Activated CD4-positive, alpha-beta T cell treated with anti-CD3 and anti-CD28 coated beads for 1 hour (primary cell): ENCODE results near the gene NT5C2.
"Not testable (repeated sequence)": the region's sequence is repeated elsewhere in the genome, so short reads cannot be mapped to it uniquely, and the experiment has no call there.

Source experiments
- DNase-seq: peaks from one replicate; pipeline ENCODE4 v3.0.0-alpha.2; 2020

The NT5C2 gene

DNA sequence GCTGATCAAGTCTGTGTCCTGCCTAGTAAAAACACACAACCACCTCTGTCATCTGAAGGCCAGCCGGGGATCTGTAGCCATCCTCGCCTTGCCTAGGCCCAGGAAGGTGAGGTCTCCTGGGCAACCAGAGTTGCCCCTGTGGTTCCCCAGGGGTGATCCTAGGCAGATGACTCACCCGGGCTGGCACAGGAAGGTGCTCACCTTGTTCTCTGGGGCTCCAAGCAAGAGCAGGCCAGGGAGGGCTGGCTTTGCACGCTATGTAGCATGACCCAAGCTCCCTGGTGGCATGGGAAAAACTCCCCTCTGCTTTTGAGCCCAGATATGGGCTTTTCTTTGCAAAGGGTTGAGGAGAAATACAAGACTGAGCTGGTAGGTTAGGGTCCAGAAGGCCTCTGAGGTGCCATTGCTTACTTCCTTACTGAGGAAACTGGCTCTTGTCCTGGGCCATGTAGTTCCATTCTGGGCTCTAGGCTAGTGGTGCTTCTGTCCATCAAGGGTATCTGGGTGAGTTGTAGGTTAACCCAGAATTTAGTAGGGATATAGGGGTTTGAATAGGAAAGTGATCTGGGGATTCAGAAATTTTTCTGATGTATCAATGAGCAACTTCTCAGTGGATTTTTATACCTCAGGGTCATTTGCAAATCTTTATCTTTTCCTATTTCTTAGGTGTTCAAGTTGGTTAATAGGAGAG is 112.0 kb downstream of the NT5C2 start:
- no peak for DNase-seq

DNA sequence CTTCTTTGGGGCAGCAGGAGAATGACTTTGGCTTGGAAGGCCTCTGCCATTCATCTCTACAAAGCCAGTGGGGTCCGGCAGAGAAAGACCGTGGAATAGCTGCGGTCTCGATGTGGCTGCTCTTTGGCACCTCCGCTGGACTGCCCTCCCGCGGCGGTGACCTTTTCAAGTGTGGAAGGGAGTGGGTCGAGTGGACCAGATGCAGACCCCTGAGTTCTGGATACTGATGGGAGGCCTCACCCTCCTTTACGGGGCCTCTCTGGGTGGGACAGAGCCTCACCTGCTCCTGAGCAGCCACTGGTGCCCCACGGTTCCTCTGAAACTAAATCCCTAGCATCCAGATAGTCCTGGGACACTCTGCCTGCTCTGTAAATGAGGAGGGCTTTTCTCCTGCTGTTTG is 113.1 kb downstream of the NT5C2 start:
- no peak for DNase-seq

DNA sequence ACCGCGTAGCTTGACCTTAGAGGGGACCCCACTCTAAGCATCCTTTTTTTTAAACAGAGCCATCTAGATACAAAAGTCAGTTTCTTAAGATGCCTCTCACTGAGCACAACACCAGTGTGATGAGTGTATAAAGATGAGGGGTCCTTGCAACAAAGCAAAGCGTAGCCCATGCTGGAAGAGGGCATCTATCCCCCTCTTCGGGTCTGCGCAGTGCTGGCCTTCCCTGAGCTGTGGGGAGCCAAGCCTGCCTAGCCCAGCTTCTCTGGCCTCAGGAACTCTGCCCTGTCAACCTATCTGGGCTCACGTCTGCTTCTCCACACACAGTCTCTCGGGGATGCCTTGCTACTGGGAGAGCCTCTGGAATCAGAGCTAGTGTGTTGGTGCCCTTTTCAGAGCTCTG is 114.0 kb downstream of the NT5C2 start:
- DNase-seq = no peak

DNA sequence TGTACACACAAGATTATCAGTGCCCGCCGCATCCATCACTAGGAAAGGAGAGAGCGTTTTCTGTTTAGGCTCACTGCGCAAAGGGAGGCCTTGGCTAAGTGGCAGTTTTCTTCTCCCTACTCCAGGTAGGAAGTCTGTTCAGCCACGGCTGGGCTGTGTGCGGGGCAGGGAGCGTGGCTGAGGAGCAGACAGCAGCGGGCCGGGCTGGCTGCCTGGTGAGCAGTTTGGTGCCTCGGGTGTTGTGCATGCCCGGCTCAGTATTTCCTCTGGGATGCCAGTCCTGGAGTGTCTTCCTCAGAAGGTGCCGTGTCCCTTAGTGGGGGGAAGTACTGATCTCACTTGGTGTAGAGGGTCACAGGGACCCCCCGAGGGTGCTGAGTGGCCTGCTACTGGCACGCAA is 114.4 kb downstream of the NT5C2 start:
- no peak for DNase-seq

DNA sequence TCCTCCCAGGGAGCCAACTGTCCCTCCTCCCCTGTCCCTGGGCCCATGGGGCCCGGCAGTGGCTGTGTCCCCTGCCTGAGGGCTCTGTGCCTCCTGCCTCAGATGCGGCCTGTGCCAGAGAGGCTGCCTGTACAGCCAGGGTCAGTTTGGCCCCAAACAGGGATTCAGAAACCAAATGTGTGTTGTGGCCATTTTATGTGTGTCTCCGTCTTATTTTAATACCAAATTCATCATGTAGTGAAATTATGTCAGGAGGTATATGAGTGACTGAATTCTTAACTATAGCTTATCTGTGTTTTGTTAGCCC is 114.8 kb downstream of the NT5C2 start:
- DNase-seq = no peak

DNA sequence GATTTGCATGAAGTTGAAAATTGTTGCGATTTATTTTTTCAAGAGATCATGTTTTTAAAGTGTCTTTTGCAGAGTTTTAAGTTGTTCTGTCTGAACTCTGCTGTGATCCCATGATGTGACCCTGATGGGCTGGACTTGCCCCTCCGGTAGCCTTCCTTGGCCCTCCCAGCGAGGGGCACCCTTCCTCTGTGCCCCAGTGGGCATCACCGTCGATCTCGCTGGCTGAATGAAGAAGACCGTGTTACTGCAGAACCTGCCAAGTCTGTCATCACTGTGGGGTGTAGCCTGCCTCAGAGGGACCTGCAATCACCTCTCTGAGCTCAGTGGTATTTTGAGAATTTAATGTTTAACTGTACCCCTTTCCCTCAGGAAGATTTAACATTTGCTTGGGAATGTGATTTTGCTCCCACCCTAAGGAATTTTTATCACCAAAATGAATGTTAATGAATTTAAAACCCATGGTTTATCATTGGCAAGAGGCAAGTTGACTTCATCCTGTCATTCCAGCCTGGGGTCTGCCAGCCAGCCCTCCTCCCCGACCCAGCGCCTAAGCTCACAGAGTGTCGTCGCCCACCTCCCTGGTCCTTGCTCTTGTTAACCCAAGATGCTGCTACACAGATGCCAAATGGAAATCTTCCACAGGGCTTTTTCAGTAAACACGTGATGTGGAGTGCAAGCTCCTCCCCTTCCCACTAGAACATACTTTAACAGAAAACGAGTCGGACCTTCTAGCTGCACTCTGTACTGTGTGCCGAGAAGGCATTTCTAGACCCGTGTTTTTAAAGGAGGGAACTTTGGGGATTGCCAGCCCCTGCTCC is 115.4 kb downstream of the NT5C2 start:
- DNase-seq = no peak

DNA sequence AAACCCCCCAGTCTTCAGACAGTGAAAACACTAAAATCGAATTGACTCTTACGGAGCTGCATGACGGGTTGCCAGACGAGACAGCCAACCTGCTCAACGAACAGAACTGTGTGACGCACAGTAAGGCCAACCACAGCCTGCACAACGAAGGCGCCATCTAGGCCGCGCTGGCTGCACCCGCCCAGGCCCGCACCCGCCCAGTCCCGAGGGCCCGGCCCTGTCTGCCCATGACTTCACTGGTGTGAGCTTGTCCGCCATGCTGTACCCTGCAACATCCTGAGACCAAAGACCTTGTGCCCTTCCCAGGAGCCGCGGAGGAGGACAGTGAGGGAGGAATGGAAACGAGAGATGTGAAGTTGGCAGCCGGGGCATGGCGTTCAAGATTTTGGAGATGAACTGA is 116.1 kb downstream of the NT5C2 start:
- no peak for DNase-seq

DNA sequence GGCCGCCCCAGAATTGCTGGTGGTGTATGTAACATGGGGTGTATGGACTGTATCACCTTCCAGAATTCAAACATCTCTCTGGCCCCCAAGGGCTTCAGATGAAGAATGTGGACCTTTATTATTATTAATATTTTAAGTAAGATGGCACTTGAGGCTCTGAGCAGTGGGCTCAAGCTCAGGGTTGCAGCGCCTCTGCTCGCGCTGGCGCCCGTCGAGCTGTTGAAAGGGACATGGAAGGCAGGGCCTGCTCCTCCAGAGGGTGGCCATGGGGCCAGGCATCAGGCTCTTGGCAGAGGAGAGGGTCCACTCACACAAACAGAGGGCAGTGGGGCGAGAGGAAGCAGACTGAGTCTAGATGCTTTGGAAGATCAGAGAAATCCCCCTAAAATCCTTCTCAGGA is 120.2 kb downstream of the NT5C2 start:
- DNase-seq = no peak

DNA sequence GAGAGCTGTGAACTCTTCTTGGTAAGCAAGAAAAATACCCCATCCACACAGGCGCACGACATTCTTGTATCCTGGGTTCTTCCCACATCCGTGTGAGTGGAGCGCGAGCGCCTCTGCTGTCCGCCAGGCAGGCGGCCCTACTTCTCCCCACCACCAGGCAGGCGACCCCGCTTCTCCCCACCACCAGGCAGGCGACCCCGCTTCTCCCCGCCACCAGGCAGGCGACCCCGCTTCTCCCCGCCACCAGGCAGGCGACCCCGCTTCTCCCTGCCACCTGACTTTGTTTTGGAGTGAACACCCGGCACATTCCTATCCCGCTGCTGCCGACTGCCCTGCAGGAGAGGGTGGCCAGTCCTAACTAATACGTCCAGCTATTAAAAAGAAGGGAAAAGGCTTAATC is 120.8 kb downstream of the NT5C2 start:
- no peak for DNase-seq

DNA sequence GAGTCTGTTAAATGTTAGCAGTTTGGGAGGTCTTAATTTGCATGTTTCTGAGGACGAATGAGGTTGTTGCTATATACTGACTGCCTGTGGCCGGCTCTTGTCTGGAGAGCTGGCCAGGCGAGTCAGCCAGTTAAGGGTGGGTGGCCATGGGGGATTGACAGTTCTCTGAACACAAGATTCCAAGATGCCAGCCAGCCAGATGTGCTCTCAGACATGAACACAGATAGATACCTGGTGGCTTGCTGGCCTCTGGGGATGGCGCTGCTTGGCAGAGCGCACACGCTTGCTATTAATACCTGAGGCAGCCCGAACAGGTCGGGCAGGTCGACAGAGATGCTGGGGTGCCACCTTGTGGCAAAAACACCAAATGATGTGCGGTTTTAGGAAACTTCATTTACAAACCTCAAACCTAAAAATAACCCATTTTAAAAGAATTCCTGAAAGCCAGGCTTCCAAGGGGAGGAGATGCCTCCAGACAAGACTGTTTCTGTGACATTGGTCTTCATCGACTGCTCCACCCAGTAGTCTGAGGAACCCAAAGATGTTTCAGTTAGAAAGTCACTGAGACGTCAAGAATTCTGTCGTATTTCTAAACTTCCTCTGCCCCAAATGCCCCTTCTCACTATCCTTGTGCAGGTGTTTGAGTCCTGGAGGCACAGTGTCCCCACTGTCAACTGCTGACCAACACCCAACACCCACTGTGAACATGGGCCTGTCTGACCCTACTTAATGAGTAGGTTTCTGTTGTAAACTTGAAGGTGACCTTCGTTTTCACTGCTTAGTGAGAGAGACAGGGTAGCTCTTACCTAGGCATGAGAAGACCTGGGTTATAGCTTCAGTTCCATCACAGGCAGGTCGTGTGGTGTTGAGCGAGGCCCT is 123.4 kb downstream of the NT5C2 start:
- DNase-seq = peak; percentile 53

DNA sequence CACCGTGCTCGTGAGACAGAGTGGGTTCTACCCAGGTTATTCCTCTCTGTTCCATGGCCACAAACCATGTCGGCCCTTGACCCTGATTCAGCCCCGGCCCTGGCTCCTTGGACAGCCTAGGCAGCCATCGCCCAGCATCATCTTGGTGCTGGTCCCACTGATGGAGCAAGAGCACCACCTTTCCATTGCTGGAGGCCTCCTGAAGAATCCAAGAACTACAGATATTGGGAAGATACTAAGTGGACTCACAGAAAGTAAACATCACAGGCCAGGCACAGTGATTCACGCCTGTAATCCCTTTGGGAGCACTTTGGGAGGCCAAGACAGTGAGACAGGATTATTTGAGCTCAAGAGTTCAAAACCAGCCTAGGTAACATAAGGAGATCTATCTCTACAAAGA is 125.1 kb downstream of the NT5C2 start:
- no peak for DNase-seq

DNA sequence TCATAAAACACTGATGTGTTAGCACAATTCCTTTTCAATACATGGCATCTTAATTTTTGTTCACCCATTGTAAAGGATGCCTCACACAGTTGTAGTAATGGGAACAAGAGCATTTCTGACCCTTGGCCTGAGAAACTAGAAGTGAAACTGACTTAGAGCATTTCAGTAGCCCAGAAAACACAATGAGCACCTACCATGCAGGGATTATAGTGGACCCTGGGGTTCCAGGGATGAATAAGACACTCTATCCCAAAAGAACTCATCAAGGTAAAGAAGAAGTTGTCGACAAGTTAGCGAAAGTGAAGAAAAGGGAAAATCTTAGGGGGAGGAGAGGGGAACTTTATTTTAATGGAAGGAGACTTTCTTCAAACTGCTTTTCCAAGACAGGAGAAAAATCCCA is 125.6 kb downstream of the NT5C2 start:
- DNase-seq = no peak

DNA sequence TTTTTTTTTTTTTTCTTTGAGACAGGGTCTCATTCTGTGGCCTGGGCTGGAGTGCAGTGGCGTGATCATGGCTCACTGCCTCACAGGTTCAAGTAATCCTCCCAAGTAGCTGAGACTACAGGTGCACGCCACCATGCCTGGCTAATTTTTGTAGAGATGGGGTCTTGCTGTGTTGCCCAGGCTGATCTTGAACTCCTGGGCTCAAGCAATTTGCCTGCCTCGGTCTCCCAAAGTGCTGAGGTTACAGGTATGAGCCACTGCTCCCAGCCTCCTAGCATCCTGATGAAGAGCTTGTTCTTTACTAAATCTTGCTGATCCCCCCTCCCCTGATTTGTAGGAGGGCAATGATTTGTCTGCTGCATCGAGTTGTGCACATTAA is 126.0 kb downstream of the NT5C2 start:
- DNase-seq = not testable (repeated sequence)

DNA sequence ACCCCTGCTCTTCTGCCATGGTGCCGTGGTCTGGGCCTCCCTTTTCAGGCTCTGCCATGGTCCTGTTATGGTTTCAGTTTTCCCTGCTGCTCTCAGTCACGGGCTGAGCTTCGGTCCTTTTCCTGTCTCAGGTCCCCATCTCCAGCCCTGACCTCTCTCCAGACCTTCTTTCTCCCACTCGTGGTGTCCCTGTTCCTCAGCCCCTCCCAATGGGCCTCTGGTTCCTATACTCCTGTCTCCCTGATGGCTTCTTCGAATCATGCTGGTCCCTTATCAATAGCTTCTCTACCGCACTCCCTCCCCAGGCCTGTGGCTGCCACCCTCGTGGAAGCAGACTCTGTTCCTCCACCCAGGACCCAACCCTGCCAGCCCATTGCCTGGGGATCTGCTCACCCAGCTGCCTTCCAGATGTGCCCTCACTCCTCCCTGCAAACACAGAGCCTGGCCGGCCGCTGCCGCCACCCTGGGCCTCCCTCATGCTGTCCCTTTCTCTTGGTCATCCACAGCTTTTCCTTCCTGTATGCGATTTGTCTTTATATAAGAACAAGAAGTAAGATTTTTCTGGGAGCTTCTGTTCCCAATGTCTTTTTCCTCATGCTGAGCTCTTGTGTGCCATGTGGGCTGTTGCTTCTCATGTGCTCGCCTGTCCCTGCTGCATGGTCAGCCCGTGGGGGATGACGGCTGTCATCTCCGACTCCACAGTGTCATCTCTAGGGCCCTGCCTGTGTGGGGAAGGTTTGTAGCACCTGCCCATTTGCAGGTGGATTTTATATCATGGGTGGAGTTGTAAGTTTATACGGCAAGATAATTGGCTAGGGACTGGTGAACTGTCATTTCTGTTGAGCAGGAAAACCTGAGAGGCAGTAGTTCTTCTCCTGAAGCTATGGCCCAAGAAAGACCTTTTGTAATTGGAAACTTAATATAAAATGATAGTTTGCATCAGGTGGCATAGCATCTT is 126.7 kb downstream of the NT5C2 start:
- no peak for DNase-seq

DNA sequence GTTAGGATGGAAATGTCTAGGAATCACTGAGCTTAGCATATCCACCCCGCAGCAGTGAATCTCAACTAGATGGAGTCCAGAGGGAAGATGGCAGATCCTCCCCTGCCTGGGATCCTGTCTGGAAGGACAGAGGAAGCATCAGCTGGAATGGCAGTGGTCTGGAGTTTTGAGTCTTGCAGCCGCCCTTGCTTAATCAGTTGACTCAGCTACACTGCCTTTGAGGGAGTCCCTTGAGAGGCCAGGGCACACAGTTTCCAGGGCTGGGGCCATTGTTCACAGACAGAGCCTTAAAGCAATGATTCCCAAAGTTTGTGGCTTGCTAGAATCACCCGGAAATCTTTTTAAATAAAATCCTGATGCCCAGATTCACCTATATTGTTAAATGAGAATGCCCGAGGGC is 128.1 kb downstream of the NT5C2 start:
- DNase-seq = no peak

DNA sequence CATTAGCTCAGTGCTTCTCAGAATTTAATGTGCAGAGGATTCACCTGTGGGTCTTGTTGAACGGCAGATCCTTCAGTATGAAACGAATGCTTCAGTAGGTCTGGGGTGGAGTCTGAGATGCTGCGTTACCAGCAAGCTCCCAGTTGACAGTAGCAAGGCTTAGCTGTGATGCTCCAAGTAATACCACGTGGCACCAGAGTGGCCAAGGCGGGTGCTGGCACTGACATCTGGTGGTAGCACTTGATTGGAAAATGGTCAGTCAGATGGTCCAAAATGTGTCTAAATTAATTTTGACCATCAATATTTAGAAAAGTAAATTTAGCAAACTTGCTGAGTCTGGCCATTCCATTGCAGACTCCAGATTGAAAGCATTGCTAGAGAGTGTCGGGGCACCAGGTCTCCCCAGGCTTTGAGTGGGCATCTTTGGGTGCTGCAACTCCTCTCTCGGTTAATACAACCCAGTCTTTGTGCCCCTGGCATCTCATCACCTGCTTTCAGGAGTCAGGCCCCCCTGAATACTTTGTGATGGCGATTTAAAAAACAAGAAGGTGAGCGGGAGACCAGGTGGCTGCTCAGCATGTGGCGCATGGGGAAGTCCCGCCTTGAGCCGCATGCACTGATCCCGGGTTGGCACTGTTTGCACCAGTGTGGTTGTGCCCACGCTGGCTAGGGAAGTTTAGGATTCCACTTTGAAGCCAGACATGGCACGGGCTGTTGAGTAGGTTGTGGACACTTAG is 130.1 kb downstream of the NT5C2 start:
- no peak for DNase-seq

DNA sequence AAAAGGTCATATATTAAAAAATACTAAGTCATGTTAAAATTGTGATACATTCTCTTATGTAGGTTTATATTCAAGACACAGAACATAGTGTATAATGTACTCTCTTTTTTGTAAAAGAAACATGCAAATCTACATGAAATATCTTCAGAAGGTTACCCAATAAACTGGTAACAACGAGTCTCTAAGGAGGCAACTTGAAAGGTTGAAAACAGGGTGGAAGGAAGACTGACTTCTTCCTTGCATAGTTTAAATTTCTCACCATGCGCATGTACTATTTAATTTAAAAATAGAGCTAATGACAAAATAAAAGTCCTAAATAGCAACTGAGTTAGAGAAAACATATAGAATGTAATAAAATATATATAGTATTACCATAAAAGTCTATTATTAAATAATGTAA is 132.5 kb downstream of the NT5C2 start:
- DNase-seq = no peak

DNA sequence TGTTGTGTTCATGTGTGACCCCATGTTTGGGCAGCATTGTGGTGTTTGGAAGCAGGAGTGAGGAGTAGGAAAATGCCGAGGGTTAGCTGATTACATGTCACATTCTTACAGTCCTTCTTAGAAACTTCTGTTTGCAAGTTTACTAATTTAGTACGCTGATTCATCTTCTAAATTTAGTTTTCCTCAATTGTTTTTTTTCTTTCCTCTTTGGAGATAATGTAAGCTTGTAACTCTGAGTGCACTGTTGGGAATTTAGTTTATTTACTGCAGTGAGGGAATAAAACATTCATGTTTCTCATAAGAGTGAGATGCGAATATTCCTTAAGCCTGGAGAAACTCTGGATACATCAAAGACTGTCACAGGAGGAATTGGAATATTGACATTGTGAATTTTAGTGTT is 135.0 kb downstream of the NT5C2 start:
- DNase-seq = no peak

DNA sequence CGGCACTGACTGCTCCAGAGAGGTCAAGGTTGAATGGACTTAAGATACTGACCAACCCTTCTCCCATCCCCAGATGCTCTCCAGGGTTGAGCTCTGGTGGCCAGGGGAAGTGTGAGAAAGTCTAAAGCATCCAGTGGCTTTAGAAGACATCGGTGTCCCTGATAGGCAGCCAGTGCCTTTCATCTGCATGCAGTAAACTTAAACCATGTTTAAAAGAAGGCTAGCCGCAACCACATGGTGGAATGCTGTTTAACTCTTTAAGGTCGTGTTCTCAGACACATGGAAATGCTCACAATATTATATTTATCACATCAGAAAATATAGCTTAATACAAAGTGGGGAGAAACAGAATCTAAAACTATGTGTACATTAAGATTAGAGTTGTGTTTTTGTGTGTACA is 138.0 kb downstream of the NT5C2 start:
- DNase-seq = no peak

DNA sequence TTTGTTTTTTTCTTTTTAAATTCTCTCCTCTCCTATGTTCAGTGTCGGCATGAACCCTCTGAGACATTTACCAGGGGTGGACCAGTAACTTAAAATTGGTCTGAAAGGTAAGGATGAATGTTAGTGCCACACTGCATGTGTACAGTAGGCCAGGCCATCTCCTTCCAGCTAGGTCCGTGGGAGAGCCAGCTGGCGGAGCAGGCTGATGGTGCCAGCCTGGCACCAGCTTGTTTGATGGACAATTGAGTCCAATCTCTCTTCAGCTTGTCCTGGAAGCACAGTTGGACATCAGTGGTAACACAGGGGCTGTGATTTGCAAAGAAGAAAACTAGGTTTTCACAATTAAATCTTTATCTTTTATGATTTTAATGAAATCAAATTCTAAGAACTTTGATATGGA is 138.5 kb downstream of the NT5C2 start:
- no peak for DNase-seq

DNA sequence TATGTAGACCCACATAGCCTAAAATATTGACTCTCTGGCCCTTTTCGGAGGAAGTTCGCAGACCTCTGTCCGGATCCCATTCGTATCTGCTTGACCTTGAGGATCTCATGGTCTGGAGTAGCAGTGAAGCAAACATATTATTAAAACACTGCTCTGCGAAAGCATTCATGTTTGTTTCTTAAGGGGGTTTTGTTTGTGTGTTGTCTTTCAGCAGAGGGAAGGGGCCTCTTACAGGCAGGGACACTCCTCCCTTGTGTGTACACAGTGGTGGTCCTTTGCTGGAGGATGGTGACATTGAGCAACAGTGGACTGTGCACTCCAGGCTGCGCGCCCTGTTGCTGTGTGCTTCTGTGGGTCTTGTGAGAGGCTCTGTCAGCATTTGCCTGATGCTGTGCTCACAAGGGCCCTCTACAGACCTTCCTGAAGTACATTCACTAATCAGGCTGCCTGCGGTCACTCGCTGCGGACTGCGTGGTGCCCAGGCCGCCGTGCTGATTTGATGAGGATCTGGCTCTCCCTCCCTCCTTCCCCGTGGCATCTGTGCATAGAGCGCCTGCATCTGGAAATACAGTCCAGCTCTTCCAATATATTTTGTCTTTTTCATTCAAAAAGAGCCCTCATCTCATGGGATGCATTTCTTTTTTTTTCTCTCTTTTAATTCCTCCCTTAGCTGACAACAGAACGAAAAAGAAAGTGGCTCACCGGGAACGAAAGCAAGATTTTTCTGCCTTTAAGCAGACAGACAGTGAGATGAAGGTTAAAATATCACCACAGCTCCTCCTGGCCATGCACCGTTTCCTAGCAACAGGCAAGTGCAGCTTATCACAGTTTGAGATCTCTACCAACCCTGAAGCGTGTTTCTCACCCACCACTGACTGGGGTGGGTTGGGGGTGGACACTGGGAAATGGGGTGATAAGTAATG is 139.2 kb downstream of the NT5C2 start:
- no peak for DNase-seq
